Fibroblast of villous mesenchyme (primary cell): ENCODE results near the gene AP2A2. TPM values are rescaled to one million over a fixed set of nuclear protein-coding genes. Genes with fewer than 3 reads are reported as not detected.

Experiments used
- DNase-seq: peaks from one replicate; pipeline ENCODE4 v3.0.0-alpha.2; 2010; ENCODE audit warnings: low read depth
- H3K4me3 ChIP-seq: 2 replicates; pipeline ENCODE4 v1.5.1; 2011; ENCODE audit warnings: low read depth, mild to moderate bottlenecking, low read length
- CTCF ChIP-seq: IDR thresholded peaks from 2 replicates; pipeline ENCODE4 v1.5.1; 2012; ENCODE audit warnings: low read depth, mild to moderate bottlenecking, low read length; ENCODE audit not compliant: insufficient read depth
- total RNA-seq: library from RNA; depleted of rRNA; stranded (reverse); fragments of >200 nt; gene quantifications from 2 replicates; pipeline ENCODE4 v1.2.3, GENCODE V29; 2012

Gene AP2A2
- total RNA-seq, 1 donor = 53.5 TPM

DNA sequence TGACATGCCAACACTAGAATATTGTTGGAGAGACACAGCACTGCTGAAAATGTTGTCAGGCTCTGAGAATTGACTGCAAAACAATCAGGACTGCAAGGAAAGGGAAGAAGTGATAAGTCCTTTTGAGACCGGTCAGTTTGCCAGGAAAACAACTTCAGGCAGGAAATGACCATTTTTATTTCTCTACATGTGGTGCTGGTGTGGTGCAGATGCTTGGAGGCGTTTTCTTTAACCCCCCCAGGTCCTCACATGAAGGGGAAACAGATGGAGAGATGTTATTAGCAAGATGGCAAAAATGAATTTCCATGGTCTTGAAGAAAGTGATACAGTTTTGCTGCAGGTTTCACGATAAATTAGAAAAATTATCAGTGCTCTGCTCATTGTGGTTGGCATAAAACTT, 5.7 kb downstream of the AP2A2 start:
- DNase-seq = no peak
- TF ChIP-seq CTCF = no peak
- H3K4me3 ChIP-seq = no peak overlapping the region

DNA sequence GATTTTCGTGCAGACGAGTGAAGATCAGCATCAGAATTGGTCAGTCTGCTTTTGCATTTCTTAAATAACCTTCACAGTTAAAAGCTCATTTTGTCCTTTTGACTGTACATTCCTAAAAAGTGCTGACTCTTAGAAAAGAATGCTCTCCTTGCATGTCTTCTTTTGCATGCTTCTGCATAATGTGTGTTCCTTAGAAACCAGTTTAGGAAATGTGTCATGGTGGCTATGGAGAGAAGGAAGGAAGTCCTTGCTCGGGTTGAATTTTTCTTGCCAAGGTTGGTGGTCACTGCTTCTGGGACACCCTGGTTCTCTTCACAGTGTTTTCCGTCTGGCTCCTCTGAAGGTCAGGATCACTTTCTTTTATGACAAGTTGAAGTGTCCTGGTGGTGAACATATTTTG, 6.8 kb downstream of the AP2A2 start:
- TF ChIP-seq CTCF = no peak

GRCh38 chr11:933142-933851, 7.6 kb downstream of the AP2A2 start:
- peak; percentile 42 for DNase-seq
- no peak overlapping the region for H3K4me3 ChIP-seq
- TF ChIP-seq CTCF = no peak

More for the DNA sequence above, 6.8 kb downstream of the AP2A2 start:
- H3K4me3 ChIP-seq = no peak overlapping the region
- no peak for DNase-seq

DNA sequence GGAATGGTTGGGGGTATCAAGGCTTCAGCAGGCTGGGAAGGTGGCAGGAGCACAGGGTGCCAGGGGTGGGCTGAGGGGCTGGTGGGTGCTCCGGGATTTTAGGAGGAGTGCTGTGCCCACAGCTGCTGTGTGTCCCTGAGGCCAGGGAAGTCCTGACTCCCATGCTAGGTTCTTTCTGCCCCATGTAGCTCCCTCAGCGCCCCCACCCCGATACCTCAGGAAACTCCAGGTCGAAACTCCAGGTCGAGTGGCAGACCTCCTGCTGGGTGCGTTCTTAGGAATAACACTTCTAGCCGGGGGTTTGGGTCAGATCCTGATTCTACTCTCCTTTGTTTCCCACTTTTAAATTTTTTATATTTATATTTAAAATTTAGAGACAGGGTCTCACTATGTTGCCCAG, 8.3 kb downstream of the AP2A2 start:
- H3K4me3 ChIP-seq = no peak overlapping the region
- no peak for TF ChIP-seq CTCF
- DNase-seq = no peak

- no peak overlapping the region for H3K4me3 ChIP-seq
- no peak for DNase-seq
- no peak for TF ChIP-seq CTCF
Measured at GRCh38 chr11:934527-934926, 8.9 kb downstream of the AP2A2 start.

- DNase-seq = no peak
- TF ChIP-seq CTCF = no peak
- H3K4me3 ChIP-seq = no peak overlapping the region
Measured at GRCh38 chr11:936199-936598, 10.5 kb downstream of the AP2A2 start.

DNA sequence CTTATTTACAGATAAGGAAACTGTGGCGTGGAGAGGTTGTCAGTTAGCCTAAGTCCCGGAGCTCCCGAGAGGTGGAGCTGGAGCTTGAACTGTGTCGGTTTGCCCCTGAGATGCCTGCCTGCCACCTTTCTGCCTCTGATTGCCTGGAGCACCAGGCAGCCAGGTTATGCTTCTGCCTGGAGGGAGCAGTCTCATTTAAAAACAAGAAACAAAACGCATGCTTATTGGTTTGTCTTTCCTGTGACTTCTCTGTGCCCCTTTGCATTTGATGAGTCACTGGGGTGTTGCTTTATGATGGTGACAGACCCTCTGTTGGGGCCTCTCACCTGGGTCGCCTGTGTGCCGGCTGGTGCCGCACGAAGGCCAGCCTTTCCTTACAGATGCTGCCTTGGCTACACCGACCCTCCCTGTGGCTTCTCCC, 12.2 kb downstream of the AP2A2 start:
- TF ChIP-seq CTCF = no peak
- DNase-seq = no peak
- no peak overlapping the region for H3K4me3 ChIP-seq
